NCI-H2081 (cell line): ENCODE data around the gene POLR2L.

Source experiments
- DNase-seq, 2 experiments: peaks; one replicate each; lab custom pipeline; 2025; lab: John Stamatoyannopoulos, UW

POLR2L gene

GRCh38 chr11:868802-869201 is 26.5 kb upstream of the POLR2L start:
- DNase-seq = no peak

- no peak for DNase-seq
These were observed 26.1 kb upstream of the POLR2L start for GRCh38 chr11:868394-868793.

- no peak for DNase-seq
These were observed 25.6 kb upstream of the POLR2L start for GRCh38 chr11:867856-868358.

- DNase-seq = no peak
These were observed 24.2 kb upstream of the POLR2L start for GRCh38 chr11:866481-866880.

- no peak for DNase-seq
These were observed 23.4 kb upstream of the POLR2L start for GRCh38 chr11:865462-866430.

- no peak for DNase-seq
These were observed 22.6 kb upstream of the POLR2L start for GRCh38 chr11:864898-865297.

GRCh38 chr11:863910-864827 is 21.8 kb upstream of the POLR2L start:
- no peak for DNase-seq

- no peak for DNase-seq
These were observed 20.9 kb upstream of the POLR2L start for GRCh38 chr11:863023-863909.

GRCh38 chr11:862696-863022 is 20.3 kb upstream of the POLR2L start:
- DNase-seq = no peak

- DNase-seq = no peak
These were observed 19.8 kb upstream of the POLR2L start for GRCh38 chr11:862081-862661.

GRCh38 chr11:861105-861479 is 18.8 kb upstream of the POLR2L start:
- DNase-seq = peak in 1 of 2 experiments; percentile 15

- no peak for DNase-seq
These were observed 18.1 kb upstream of the POLR2L start for GRCh38 chr11:860234-861104.

GRCh38 chr11:859394-860131 is 17.2 kb upstream of the POLR2L start:
- peak; percentile 79 to 86 for DNase-seq

- DNase-seq = no peak
These were observed 16.5 kb upstream of the POLR2L start for GRCh38 chr11:858762-859339.

- DNase-seq = no peak
These were observed 15.9 kb upstream of the POLR2L start for GRCh38 chr11:858053-858761.

- no peak for DNase-seq
These were observed 14.1 kb upstream of the POLR2L start for GRCh38 chr11:856397-856796.

- no peak for DNase-seq
These were observed 13.5 kb upstream of the POLR2L start for GRCh38 chr11:855796-856195.

- no peak for DNase-seq
These were observed 13.0 kb upstream of the POLR2L start for GRCh38 chr11:855330-855674.
